ENCODE results near the gene ELF1. TPM values are rescaled to one million over a fixed set of nuclear protein-coding genes. Genes with fewer than 3 reads are reported as not detected.

ELF1 gene
- total RNA-seq, 4 donors from 2014 or later: 66.9 to 96.2 (median 72.1) TPM

- Histone ChIP-seq H3K36me3 (no peaks in the 10 kb centered on the region), H3K4me1 (peaks cover 18 to 24% (median 21%) of the 10 kb centered on the region in 4 donors), H3K27me3 (no peaks in the 10 kb centered on the region), H3K4me3 (no peak overlapping the region), H3K9me3 (no peaks in the 10 kb centered on the region), H3K27ac (replicated peaks in 1 of 4) (no peak overlapping the region)
- TF ChIP-seq POLR2AphosphoS5 (IDR thresholded peaks at IDR 0.05) (no peak), EP300 (IDR thresholded peaks at IDR 0.05) (no peak)
- TF ChIP-seq, protein P1, sequence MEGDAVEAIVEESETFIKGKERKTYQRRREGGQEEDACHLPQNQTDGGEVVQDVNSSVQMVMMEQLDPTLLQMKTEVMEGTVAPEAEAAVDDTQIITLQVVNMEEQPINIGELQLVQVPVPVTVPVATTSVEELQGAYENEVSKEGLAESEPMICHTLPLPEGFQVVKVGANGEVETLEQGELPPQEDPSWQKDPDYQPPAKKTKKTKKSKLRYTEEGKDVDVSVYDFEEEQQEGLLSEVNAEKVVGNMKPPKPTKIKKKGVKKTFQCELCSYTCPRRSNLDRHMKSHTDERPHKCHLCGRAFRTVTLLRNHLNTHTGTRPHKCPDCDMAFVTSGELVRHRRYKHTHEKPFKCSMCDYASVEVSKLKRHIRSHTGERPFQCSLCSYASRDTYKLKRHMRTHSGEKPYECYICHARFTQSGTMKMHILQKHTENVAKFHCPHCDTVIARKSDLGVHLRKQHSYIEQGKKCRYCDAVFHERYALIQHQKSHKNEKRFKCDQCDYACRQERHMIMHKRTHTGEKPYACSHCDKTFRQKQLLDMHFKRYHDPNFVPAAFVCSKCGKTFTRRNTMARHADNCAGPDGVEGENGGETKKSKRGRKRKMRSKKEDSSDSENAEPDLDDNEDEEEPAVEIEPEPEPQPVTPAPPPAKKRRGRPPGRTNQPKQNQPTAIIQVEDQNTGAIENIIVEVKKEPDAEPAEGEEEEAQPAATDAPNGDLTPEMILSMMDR (IDR thresholded peaks at IDR 0.05): no peak
- intact Hi-C loops (cut with DNase I): no loop called here
- 61% methylated on average over 4 of the region's 4 CpGs for WGBS
- DNase-seq (ENCODE audit: extremely low spot score): no peak
Observed at GRCh38 chr13:41004875-41005693, 14.0 kb downstream of the ELF1 start.

GRCh38 chr13:41002606-41003005 lies 16.5 kb downstream of the ELF1 start:
- Histone ChIP-seq H3K27me3 (no peaks in the 10 kb centered on the region), H3K36me3 (peaks cover 0 to 3% (median 0%) of the 10 kb centered on the region in 4 donors), H3K4me3 (no peak overlapping the region), H3K9me3 (no peaks in the 10 kb centered on the region), H3K4me1 (peaks cover 14 to 27% (median 18%) of the 10 kb centered on the region in 4 donors), H3K27ac (replicated peaks in 1 of 4) (no peak overlapping the region)
- intact Hi-C loops (cut with DNase I): no loop called here
- TF ChIP-seq POLR2AphosphoS5 (IDR thresholded peaks at IDR 0.05) (no peak), POLR2A (IDR thresholded peaks at IDR 0.05; ENCODE audit: low read depth) (no peak), EP300 (IDR thresholded peaks at IDR 0.05) (no peak)
- TF ChIP-seq, protein P1 (IDR thresholded peaks at IDR 0.05): no peak
- 63% methylated on average over 2 of the region's 2 CpGs for WGBS
- no peak for DNase-seq (ENCODE audit: extremely low spot score)

- Histone ChIP-seq H3K27ac (replicated peaks in 1 of 4) (no peak overlapping the region), H3K9me3 (no peaks in the 10 kb centered on the region), H3K36me3 (peaks cover 0 to 10% (median 3%) of the 10 kb centered on the region in 4 donors), H3K27me3 (no peaks in the 10 kb centered on the region), H3K4me3 (no peak overlapping the region), H3K4me1 (peaks cover 11 to 29% (median 16%) of the 10 kb centered on the region in 4 donors)
- intact Hi-C loops (cut with DNase I): no loop called here
- TF ChIP-seq POLR2A (IDR thresholded peaks at IDR 0.05; ENCODE audit: low read depth) (no peak), POLR2AphosphoS5 (IDR thresholded peaks at IDR 0.05) (no peak)
- TF ChIP-seq, protein P1 (IDR thresholded peaks at IDR 0.05): no peak
- no peak for DNase-seq (ENCODE audit: extremely low spot score)
- 79% methylated on average over 5 of the region's 5 CpGs for WGBS
Observed at GRCh38 chr13:41001695-41002094, 17.4 kb downstream of the ELF1 start.

- H3K36me3 ChIP-seq: peaks cover 0 to 10% (median 3%) of the 10 kb centered on the region in 4 donors
- whole genome bisulfite sequencing: 69% methylated on average over 3 of the region's 3 CpGs
- no peaks in the 10 kb centered on the region for H3K27me3 ChIP-seq
- no peaks in the 10 kb centered on the region for H3K9me3 ChIP-seq
- no peak overlapping the region for H3K4me3 ChIP-seq
- intact Hi-C loops (cut with DNase I): no loop called here
- peaks cover 9 to 23% (median 18%) of the 10 kb centered on the region in 4 donors for H3K4me1 ChIP-seq
- TF ChIP-seq POLR2AphosphoS5 (IDR thresholded peaks at IDR 0.05): no peak
- no peak for TF ChIP-seq EP300 (IDR thresholded peaks at IDR 0.05)
- TF ChIP-seq, protein P1 (IDR thresholded peaks at IDR 0.05): no peak
- TF ChIP-seq POLR2A (IDR thresholded peaks at IDR 0.05; ENCODE audit: low read depth): no peak
- no peak for DNase-seq (ENCODE audit: extremely low spot score)
- no peak overlapping the region for H3K27ac ChIP-seq (replicated peaks in 1 of 4)
Observed at GRCh38 chr13:40999416-40999815, 19.7 kb downstream of the ELF1 start.

All from esophagus muscularis mucosa (tissue), 4 donors.